SU-DHL-6 (cell line): Measurements from ENCODE around the gene DHRS7.

Experiments
- EZH2phosphoT487 ChIP-seq: fragments of 200-600 bp; sonication (generic), shearing (Covaris generic); conservative IDR thresholded peaks from 2 replicates; pipeline ENCODE4 v1.6.1; 2018; ENCODE audit warnings: mild to moderate bottlenecking, antibody characterized with exemption, low read length, moderate library complexity, mixed read lengths
- TF ChIP-seq, protein P1 (sequence below): fragments of 200-600 bp; sonication (generic); IDR thresholded peaks from one replicate; pipeline ENCODE4 v1.5.1; 2017; ENCODE audit warnings: antibody characterized with exemption, mild to moderate bottlenecking, low read length, moderate library complexity; ENCODE audit not compliant: insufficient read depth, poor library complexity, severe bottlenecking

GRCh38 chr14:60097974-60098373, 67.2 kb downstream of the DHRS7 start:
- TF ChIP-seq, protein P1, sequence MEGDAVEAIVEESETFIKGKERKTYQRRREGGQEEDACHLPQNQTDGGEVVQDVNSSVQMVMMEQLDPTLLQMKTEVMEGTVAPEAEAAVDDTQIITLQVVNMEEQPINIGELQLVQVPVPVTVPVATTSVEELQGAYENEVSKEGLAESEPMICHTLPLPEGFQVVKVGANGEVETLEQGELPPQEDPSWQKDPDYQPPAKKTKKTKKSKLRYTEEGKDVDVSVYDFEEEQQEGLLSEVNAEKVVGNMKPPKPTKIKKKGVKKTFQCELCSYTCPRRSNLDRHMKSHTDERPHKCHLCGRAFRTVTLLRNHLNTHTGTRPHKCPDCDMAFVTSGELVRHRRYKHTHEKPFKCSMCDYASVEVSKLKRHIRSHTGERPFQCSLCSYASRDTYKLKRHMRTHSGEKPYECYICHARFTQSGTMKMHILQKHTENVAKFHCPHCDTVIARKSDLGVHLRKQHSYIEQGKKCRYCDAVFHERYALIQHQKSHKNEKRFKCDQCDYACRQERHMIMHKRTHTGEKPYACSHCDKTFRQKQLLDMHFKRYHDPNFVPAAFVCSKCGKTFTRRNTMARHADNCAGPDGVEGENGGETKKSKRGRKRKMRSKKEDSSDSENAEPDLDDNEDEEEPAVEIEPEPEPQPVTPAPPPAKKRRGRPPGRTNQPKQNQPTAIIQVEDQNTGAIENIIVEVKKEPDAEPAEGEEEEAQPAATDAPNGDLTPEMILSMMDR, result no peak
- no peak for TF ChIP-seq EZH2phosphoT487
